Endothelial cell of umbilical vein (primary cell): ENCODE measurements around the gene KRT33A. TPM values are rescaled to one million over a fixed set of nuclear protein-coding genes. Genes with fewer than 3 reads are reported as not detected.

Source experiments
- BruUV-seq: library from RNA; stranded (reverse); fragments of 400-500 nt; replicated peaks from 2 replicates; lab custom pipeline; 2021; lab: Mats Ljungman, UMichigan
- CTCF ChIA-PET: fragments of 300-600, 350-600 bp; sonication (Branson Sonifier 250); formaldehyde crosslinking; loops from one replicate; lab custom pipeline; 2021; ENCODE audit warnings: antibody characterized with exemption, inconsistent platforms; lab: Charles Lee
- POLR2A ChIA-PET: fragments of 300-600, 350-600 bp; sonication (Branson Sonifier 250); formaldehyde crosslinking; loops from one replicate; lab custom pipeline; 2021; ENCODE audit warnings: antibody characterized with exemption, inconsistent platforms; lab: Charles Lee
- DNase-seq: peaks from one replicate; pipeline ENCODE4 v3.0.0-alpha.2; 2011; ENCODE audit warnings: low read depth, low spot score
- FAIRE-seq: peaks from 2 replicates; lab custom pipeline; 2011; peaks lifted over from hg19 to GRCh38; lab: Jason Lieb, UNC
- H2AFZ ChIP-seq: 2 replicates; pipeline ENCODE4 v1.6.0; 2012; ENCODE audit warnings: low read depth, low read length, control low read depth, inconsistent platforms
- H3K27ac ChIP-seq: 2 replicates; pipeline ENCODE4 v1.5.1; 2011; ENCODE audit warnings: low read depth, mild to moderate bottlenecking, control low read depth, low read length, moderate library complexity; ENCODE audit not compliant: insufficient read depth
- H3K27me3 ChIP-seq, 2 experiments: 2 replicates each; pipeline versions ENCODE4 v1.6.0 to v1.6.1; 2011; ENCODE audit warnings: low read length in 2 of 2, mixed read lengths in 1 of 2; ENCODE audit not compliant: control insufficient read depth in 2 of 2, insufficient read depth in 2 of 2
- H3K36me3 ChIP-seq, 2 experiments: 2 replicates in 1 of 2; 3 replicates in 1 of 2; pipeline ENCODE4 v1.5.1; 2011; ENCODE audit warnings: low read length in 2 of 2, mild to moderate bottlenecking in 1 of 2, moderate library complexity in 1 of 2; ENCODE audit not compliant: control insufficient read depth in 2 of 2, insufficient read depth in 2 of 2; ENCODE audit errors: extremely low read depth in 1 of 2
- H3K4me1 ChIP-seq: 3 replicates; pipeline ENCODE4 v1.5.1; 2011; ENCODE audit warnings: mild to moderate bottlenecking, low read length; ENCODE audit not compliant: control insufficient read depth, insufficient read depth; ENCODE audit errors: extremely low read depth
- H3K4me2 ChIP-seq: 2 replicates; pipeline ENCODE4 v1.6.1; 2011; ENCODE audit warnings: low read length, control low read depth, mixed read lengths; ENCODE audit not compliant: insufficient read depth
- H3K4me3 ChIP-seq, 3 experiments: fragments of 200-600 bp in 1 of 3; sonication (generic), shearing (Covaris generic) in 1 of 3; replicated peaks in 1 of 3; 2 replicates each; pipeline ENCODE4 v1.5.1; 2011 to 2016; ENCODE audit warnings: control low read depth in 3 of 3, low read length in 3 of 3, mild to moderate bottlenecking in 2 of 3, inconsistent platforms in 1 of 3, low read depth in 1 of 3, moderate library complexity in 1 of 3; ENCODE audit not compliant: insufficient read depth in 1 of 3
- H3K79me2 ChIP-seq: 2 replicates; pipeline ENCODE4 v1.6.0; 2012; ENCODE audit warnings: low read length, inconsistent platforms; ENCODE audit not compliant: control insufficient read depth, insufficient read depth
- H3K9ac ChIP-seq: replicated peaks from 2 replicates; pipeline ENCODE3; 2011; ENCODE audit warnings: low read length, control low read depth; ENCODE audit not compliant: insufficient read depth; ENCODE audit errors: extremely low read depth
- H3K9me1 ChIP-seq: replicated peaks from 3 replicates; pipeline ENCODE4 v1.6.0; 2011; ENCODE audit warnings: mild to moderate bottlenecking, low read length; ENCODE audit not compliant: control insufficient read depth, insufficient read depth; ENCODE audit errors: extremely low read depth
- H3K9me3 ChIP-seq: replicated peaks from 2 replicates; pipeline ENCODE4 v1.5.1; 2012; ENCODE audit warnings: low read length, inconsistent platforms; ENCODE audit not compliant: control insufficient read depth, insufficient read depth
- H4K20me1 ChIP-seq: replicated peaks from 2 replicates; pipeline ENCODE3; 2011; ENCODE audit warnings: mild to moderate bottlenecking, low read length; ENCODE audit not compliant: control insufficient read depth, insufficient read depth; ENCODE audit errors: extremely low read depth
- CTCF ChIP-seq, 2 donors: IDR thresholded peaks; 1 replicate in 1 of 2; 2 replicates in 1 of 2; pipeline ENCODE4 v1.5.1; 2011; ENCODE audit warnings: low read length in 2 of 2, mild to moderate bottlenecking in 2 of 2, moderate library complexity in 2 of 2, control low read depth in 1 of 2, inconsistent platforms in 1 of 2, low read depth in 1 of 2; ENCODE audit not compliant: insufficient read depth in 1 of 2; ENCODE audit errors: extremely low read depth in 1 of 2
- EZH2 ChIP-seq: IDR thresholded peaks from 2 replicates; pipeline ENCODE4 v1.6.1; 2012; ENCODE audit warnings: borderline replicate concordance, low read depth, mild to moderate bottlenecking, moderate library complexity, low read length, inconsistent platforms; ENCODE audit not compliant: severe bottlenecking
- FOS ChIP-seq: IDR thresholded peaks from 2 replicates; pipeline ENCODE4 v1.6.1; 2011; ENCODE audit warnings: mild to moderate bottlenecking, low read length, moderate library complexity, borderline replicate concordance; ENCODE audit not compliant: insufficient read depth
- GATA2 ChIP-seq: IDR thresholded peaks from 2 replicates; pipeline ENCODE4 v1.7.0; 2011; ENCODE audit warnings: low read depth, mild to moderate bottlenecking, moderate library complexity, mixed read lengths, low read length; ENCODE audit not compliant: insufficient read length, insufficient read depth
- JUN ChIP-seq: IDR thresholded peaks from 2 replicates; pipeline ENCODE4 v1.6.1; 2011; ENCODE audit warnings: borderline replicate concordance, low read depth; ENCODE audit not compliant: insufficient read length, insufficient read depth
- MYC ChIP-seq: IDR thresholded peaks from one replicate; pipeline ENCODE4 v1.6.1; 2011; ENCODE audit warnings: mild to moderate bottlenecking, low read depth, low read length
- POLR2A ChIP-seq: IDR thresholded peaks from 2 replicates; pipeline ENCODE4 v1.6.1; 2012; ENCODE audit warnings: low read depth, mild to moderate bottlenecking, control low read depth, low read length
- POLR2AphosphoS5 ChIP-seq: IDR thresholded peaks from 2 replicates; pipeline ENCODE4 v1.6.1; 2012; ENCODE audit warnings: low read depth, mild to moderate bottlenecking, control low read depth, low read length, moderate library complexity; ENCODE audit not compliant: insufficient read depth
- dilution Hi-C: fragments of 300-500 bp; cut with MboI; formaldehyde crosslinking; loops from one replicate; pipeline ENCODE4 v1.15.0; 2019; ENCODE audit warnings: low sequenced_read_pairs; ENCODE audit not compliant: extremely low pct_ligation_motif_present
- intact Hi-C: fragments of 100-400 bp; cut with micrococcal nuclease; formaldehyde crosslinking; loops from one replicate; pipeline ENCODE4 v1.10.0; 2022
- polyA plus RNA-seq, 4 experiments: library from polyadenylated mRNA; depleted of rRNA in 3 of 4; stranded (reverse) in 3 of 4; unstranded in 1 of 4; fragments of >200 nt; gene quantifications; 2 replicates each; pipeline versions ENCODE4 v1.2.1 to v1.2.3, GENCODE V29; 2011 to 2012; ENCODE audit warnings: missing spikeins in 1 of 4
- total RNA-seq: library from RNA; stranded (reverse); gene quantifications from 2 replicates; pipeline ENCODE4 v1.2.3, GENCODE V29; 2021
- TF ChIP-seq, protein P1 (sequence below): IDR thresholded peaks from 2 replicates; pipeline ENCODE4 v1.6.1; 2011; ENCODE audit not compliant: insufficient read depth, insufficient read length

KRT33A gene
- total and polyA plus RNA-seq, 2 donors (not counting 3 experiments of a cell fraction or from before 2014, with no cell fraction given), result not detected

- H2AFZ ChIP-seq, result no peak overlapping the region
- CTCF ChIA-PET, result interaction anchor here (0.9 to 2.1 kb wide), 2 partner anchors 17 to 194 kb away, joined by 3 to 5 read pairs; no protein-coding TSS in a partner anchor
- H3K9me1 ChIP-seq, result no peaks in the 10 kb centered on the region
- no peaks in the 10 kb centered on the region for H3K36me3 ChIP-seq
- no peak overlapping the region for H3K4me2 ChIP-seq
- POLR2A ChIA-PET, result no interaction called here
- intact Hi-C loops, result no loop called here
- no peak overlapping the region for H3K4me3 ChIP-seq
- no peak overlapping the region for H3K27ac ChIP-seq
- TF ChIP-seq POLR2AphosphoS5 (no peak), CTCF (IDR thresholded peaks at IDR 0.05; ENCODE audit: extremely low read depth in 1 of 2, insufficient read depth in 1 of 2, low read depth in 1 of 2, low read length in 2 of 2) (no peak), JUN (no peak), EZH2 (no peak), FOS (no peak), MYC (no peak), GATA2 (no peak), POLR2A (no peak)
- TF ChIP-seq, protein P1, sequence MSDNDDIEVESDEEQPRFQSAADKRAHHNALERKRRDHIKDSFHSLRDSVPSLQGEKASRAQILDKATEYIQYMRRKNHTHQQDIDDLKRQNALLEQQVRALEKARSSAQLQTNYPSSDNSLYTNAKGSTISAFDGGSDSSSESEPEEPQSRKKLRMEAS, result no peak
- FAIRE-seq, result no peak
- H4K20me1 ChIP-seq, result no peaks in the 10 kb centered on the region
- no peak for DNase-seq
- peaks cover 2 to 4% of the 10 kb centered on the region in 2 experiments for H3K27me3 ChIP-seq
- dilution Hi-C loops, result no loop called here
- no peak overlapping the region for H3K9ac ChIP-seq
- H3K79me2 ChIP-seq, result no peaks in the 10 kb centered on the region
- no peaks in the 10 kb centered on the region for H3K9me3 ChIP-seq
- no peaks in the 10 kb centered on the region for H3K4me1 ChIP-seq
- no TSS peak for BruUV-seq
These were observed 3.9 kb upstream of the KRT33A start for GRCh38 chr17:41354536-41354935.
